Measurements from ENCODE around the gene LRRC4C.

DNA sequence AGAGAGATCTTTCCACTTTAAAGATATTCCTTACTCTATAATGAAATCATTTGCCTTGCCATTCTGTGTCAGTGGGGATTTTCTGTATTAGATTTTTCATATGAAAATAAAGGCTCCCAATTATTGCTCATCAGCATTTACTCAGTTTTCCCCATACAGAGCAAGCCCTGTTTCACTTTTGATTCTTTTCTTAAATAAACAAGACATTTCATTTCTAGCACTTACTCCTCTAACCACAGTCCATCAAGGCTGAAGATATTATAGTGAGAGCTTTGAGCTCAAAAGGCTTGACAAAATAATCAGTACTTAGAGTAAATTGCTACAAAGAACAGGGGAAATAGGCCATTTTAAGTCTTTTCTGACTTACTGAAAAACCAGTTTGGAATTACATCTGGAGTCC lies 385.1 kb downstream of the LRRC4C start:
- TF ChIP-seq, protein P1, sequence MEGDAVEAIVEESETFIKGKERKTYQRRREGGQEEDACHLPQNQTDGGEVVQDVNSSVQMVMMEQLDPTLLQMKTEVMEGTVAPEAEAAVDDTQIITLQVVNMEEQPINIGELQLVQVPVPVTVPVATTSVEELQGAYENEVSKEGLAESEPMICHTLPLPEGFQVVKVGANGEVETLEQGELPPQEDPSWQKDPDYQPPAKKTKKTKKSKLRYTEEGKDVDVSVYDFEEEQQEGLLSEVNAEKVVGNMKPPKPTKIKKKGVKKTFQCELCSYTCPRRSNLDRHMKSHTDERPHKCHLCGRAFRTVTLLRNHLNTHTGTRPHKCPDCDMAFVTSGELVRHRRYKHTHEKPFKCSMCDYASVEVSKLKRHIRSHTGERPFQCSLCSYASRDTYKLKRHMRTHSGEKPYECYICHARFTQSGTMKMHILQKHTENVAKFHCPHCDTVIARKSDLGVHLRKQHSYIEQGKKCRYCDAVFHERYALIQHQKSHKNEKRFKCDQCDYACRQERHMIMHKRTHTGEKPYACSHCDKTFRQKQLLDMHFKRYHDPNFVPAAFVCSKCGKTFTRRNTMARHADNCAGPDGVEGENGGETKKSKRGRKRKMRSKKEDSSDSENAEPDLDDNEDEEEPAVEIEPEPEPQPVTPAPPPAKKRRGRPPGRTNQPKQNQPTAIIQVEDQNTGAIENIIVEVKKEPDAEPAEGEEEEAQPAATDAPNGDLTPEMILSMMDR (IDR thresholded peaks at IDR 0.05): no peak
- no peak for TF ChIP-seq TAF1 (IDR thresholded peaks at IDR 0.05; ENCODE audit: borderline replicate concordance, low read depth, low read length)
- TF ChIP-seq, protein P2, sequence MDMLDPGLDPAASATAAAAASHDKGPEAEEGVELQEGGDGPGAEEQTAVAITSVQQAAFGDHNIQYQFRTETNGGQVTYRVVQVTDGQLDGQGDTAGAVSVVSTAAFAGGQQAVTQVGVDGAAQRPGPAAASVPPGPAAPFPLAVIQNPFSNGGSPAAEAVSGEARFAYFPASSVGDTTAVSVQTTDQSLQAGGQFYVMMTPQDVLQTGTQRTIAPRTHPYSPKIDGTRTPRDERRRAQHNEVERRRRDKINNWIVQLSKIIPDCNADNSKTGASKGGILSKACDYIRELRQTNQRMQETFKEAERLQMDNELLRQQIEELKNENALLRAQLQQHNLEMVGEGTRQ (IDR thresholded peaks at IDR 0.05; ENCODE audit: borderline replicate concordance, low read depth, low read length): no peak
- TF ChIP-seq, protein P3, sequence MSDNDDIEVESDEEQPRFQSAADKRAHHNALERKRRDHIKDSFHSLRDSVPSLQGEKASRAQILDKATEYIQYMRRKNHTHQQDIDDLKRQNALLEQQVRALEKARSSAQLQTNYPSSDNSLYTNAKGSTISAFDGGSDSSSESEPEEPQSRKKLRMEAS (IDR thresholded peaks at IDR 0.05; ENCODE audit: low read depth): no peak
- no peak for TF ChIP-seq RAD21 (IDR thresholded peaks at IDR 0.05; ENCODE audit: low read length)

All from SK-N-SH (cell line).